Measurements from ENCODE around the gene FAM163B. TPM values are rescaled to one million over a fixed set of nuclear protein-coding genes. Genes with fewer than 3 reads are reported as not detected.
A peak's percentile ranks its signal among the peaks of the same experiment; 100 is the strongest.

FAM163B gene
- total and polyA plus RNA-seq, 2 experiments from 2014 or later: 0.35 to 1.0 TPM

GRCh38 chr9:133533857-133534256 lies 75.3 kb downstream of the FAM163B start:
- Histone ChIP-seq H3K4me1 (ENCODE audit: insufficient read depth) (peaks cover 18% of the 10 kb centered on the region), H3K27me3 (no peaks in the 10 kb centered on the region), H3K27ac (no peak overlapping the region), H3K79me2 (no peaks in the 10 kb centered on the region), H4K20me1 (ENCODE audit: insufficient read depth, poor library complexity, severe bottlenecking) (no peaks in the 10 kb centered on the region), H3K9me2 (replicated peaks; ENCODE audit: insufficient read depth) (no peaks in the 10 kb centered on the region), H3K9me3 (ENCODE audit: low read depth) (no peaks in the 10 kb centered on the region), H3K36me3 (replicated peaks; ENCODE audit: insufficient read depth, low read depth) (no peaks in the 10 kb centered on the region), H2AFZ (no peak overlapping the region), H3K4me2 (peak overlapping the region; percentile 78), H3K4me3 (no peak overlapping the region)
- DNase-seq (ENCODE audit: low spot score): no peak
- WGBS (ENCODE audit: low lambda C conversion rate, missing lambda C conversion rate): 66% methylated on average over 9 of the region's 9 CpGs
- TF ChIP-seq EZH2 (IDR thresholded peaks at IDR 0.05; ENCODE audit: borderline replicate concordance) (no peak), EZH2phosphoT487 (IDR thresholded peaks at IDR 0.05; ENCODE audit: low read depth, severe bottlenecking, unreplicated experiment) (no peak), CTCF (IDR thresholded peaks at IDR 0.05; ENCODE audit: poor library complexity) (no peak)

GRCh38 chr9:133532937-133533668 lies 76.1 kb downstream of the FAM163B start:
- Histone ChIP-seq H3K27me3 (no peaks in the 10 kb centered on the region), H3K79me2 (no peaks in the 10 kb centered on the region)
- WGBS (ENCODE audit: low lambda C conversion rate, missing lambda C conversion rate): 79% methylated on average over 19 of the region's 20 CpGs

GRCh38 chr9:133531293-133531692 lies 77.9 kb downstream of the FAM163B start:
- Histone ChIP-seq H3K27me3 (no peaks in the 10 kb centered on the region), H3K9me3 (ENCODE audit: low read depth) (no peaks in the 10 kb centered on the region), H3K9me2 (replicated peaks; ENCODE audit: insufficient read depth) (no peaks in the 10 kb centered on the region), H3K4me2 (no peak overlapping the region), H3K79me2 (no peaks in the 10 kb centered on the region), H3K4me1 (ENCODE audit: insufficient read depth) (peaks cover 43% of the 10 kb centered on the region), H2AFZ (no peak overlapping the region), H4K20me1 (ENCODE audit: insufficient read depth, poor library complexity, severe bottlenecking) (no peaks in the 10 kb centered on the region), H3K4me3 (no peak overlapping the region), H3K36me3 (replicated peaks; ENCODE audit: insufficient read depth, low read depth) (no peaks in the 10 kb centered on the region), H3K27ac (no peak overlapping the region)
- TF ChIP-seq CTCF (IDR thresholded peaks at IDR 0.05; ENCODE audit: poor library complexity): no peak
- no peak for TF ChIP-seq EZH2phosphoT487 (IDR thresholded peaks at IDR 0.05; ENCODE audit: low read depth, severe bottlenecking, unreplicated experiment)
- no peak for TF ChIP-seq EZH2 (IDR thresholded peaks at IDR 0.05; ENCODE audit: borderline replicate concordance)
- DNase-seq (ENCODE audit: low spot score): no peak
- 65% methylated on average over 9 of the region's 9 CpGs for WGBS (ENCODE audit: low lambda C conversion rate, missing lambda C conversion rate)

More at GRCh38 chr9:133532937-133533668, 76.1 kb downstream of the FAM163B start:
- Histone ChIP-seq H3K27ac (no peak overlapping the region), H2AFZ (no peak overlapping the region), H3K36me3 (replicated peaks; ENCODE audit: insufficient read depth, low read depth) (no peaks in the 10 kb centered on the region), H3K9me3 (ENCODE audit: low read depth) (no peaks in the 10 kb centered on the region), H3K4me1 (ENCODE audit: insufficient read depth) (peaks cover 25% of the 10 kb centered on the region), H3K9me2 (replicated peaks; ENCODE audit: insufficient read depth) (no peaks in the 10 kb centered on the region), H4K20me1 (ENCODE audit: insufficient read depth, poor library complexity, severe bottlenecking) (no peaks in the 10 kb centered on the region), H3K4me2 (no peak overlapping the region), H3K4me3 (no peak overlapping the region)
- DNase-seq (ENCODE audit: low spot score): peak; percentile 71
- TF ChIP-seq CTCF (IDR thresholded peaks at IDR 0.05; ENCODE audit: poor library complexity): peak; percentile 46
- TF ChIP-seq EZH2 (IDR thresholded peaks at IDR 0.05; ENCODE audit: borderline replicate concordance): no peak
- TF ChIP-seq EZH2phosphoT487 (IDR thresholded peaks at IDR 0.05; ENCODE audit: low read depth, severe bottlenecking, unreplicated experiment): no peak

Data from hepatocyte (in vitro differentiated cells).